Activated naive CD8-positive, alpha-beta T cell treated with anti-CD3 and anti-CD28 coated beads, Interleukin-2, amount 10 ng/mL, durations not matched to agents 7 days and 5 days (primary cell): ENCODE data around the gene GAL3ST1. TPM values are rescaled to one million over a fixed set of nuclear protein-coding genes. Genes with fewer than 3 reads are reported as not detected.

Experiments
- ATAC-seq: fragments of 150-1000 bp; cut with Tn5 transposase; one replicate; pipeline ENCODE4 v1.10.0; 2021; ENCODE audit warnings: low read depth, moderate library complexity
- POLR2A ChIA-PET: fragments of 350-600 bp; sonication (Branson Sonifier 250); formaldehyde crosslinking; loops from one replicate; lab custom pipeline; 2021; ENCODE audit warnings: antibody characterized with exemption; lab: Charles Lee
- DNase-seq: peaks from one replicate; pipeline ENCODE4 v3.0.0; 2021
- H3K27ac Mint-ChIP-seq: one replicate; pipeline ENCODE4 v1.8.0; 2022; ENCODE audit warnings: mild to moderate bottlenecking, mixed read lengths
- H3K27me3 Mint-ChIP-seq: one replicate; pipeline ENCODE4 v1.8.0; 2022; ENCODE audit warnings: mild to moderate bottlenecking, moderate library complexity, mixed read lengths
- H3K36me3 Mint-ChIP-seq: one replicate; pipeline ENCODE4 v1.8.0; 2021; ENCODE audit warnings: mild to moderate bottlenecking, mixed read lengths
- H3K4me1 Mint-ChIP-seq: one replicate; pipeline ENCODE4 v1.8.0; 2021; ENCODE audit warnings: mixed read lengths
- H3K4me3 Mint-ChIP-seq: one replicate; pipeline ENCODE4 v1.8.0; 2022; ENCODE audit warnings: mild to moderate bottlenecking, moderate library complexity, mixed read lengths
- H3K9me3 Mint-ChIP-seq: one replicate; pipeline ENCODE4 v1.8.0; 2021; ENCODE audit warnings: mixed read lengths
- total RNA-seq, 2 experiments: library from RNA; stranded (reverse); gene quantifications; one replicate each; pipeline ENCODE4 v1.2.3, GENCODE V29; 2021

The GAL3ST1 gene
- total RNA-seq, 2 experiments from 2014 or later = 0.44 to 0.68 TPM

DNA sequence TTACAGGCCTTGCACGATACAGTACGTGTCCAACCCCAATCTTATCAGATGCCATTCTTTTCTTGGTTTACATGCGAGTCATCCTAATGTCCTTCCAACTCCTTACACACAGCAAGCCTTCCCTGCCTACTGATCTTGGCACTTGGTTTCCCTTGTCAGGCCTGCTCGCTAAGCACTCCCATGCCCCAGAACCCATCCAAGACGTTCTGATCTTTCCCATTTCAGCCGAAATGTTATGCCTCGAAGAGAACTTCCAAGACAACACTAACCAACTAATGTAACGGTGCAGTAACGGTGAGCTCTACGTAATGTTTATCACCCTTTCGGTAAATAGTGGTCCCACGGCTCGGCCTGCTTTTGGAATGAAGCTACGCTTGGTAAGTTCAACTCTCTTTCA, 16.7 kb upstream of the GAL3ST1 start:
- Mint-ChIP-seq H3K9me3 (no peaks in the 10 kb centered on the region), H3K36me3 (peaks cover 5% of the 10 kb centered on the region), H3K4me1 (peaks cover 2% of the 10 kb centered on the region), H3K27ac (no peak overlapping the region), H3K27me3 (peaks cover 11% of the 10 kb centered on the region), H3K4me3 (no peak overlapping the region)
- ATAC-seq = no peak
- no peak for DNase-seq
- POLR2A ChIA-PET = interaction anchor here (1.4 to 1.6 kb wide), 2 partner anchors 17 to 167 kb away, joined by 4 to 8 read pairs; no protein-coding TSS in a partner anchor

GRCh38 chr22:30586414-30586813, 11.9 kb upstream of the GAL3ST1 start:
- Mint-ChIP-seq H3K36me3 (peaks cover 6% of the 10 kb centered on the region), H3K9me3 (no peaks in the 10 kb centered on the region), H3K4me3 (no peak overlapping the region), H3K4me1 (peaks cover 2% of the 10 kb centered on the region), H3K27ac (no peak overlapping the region), H3K27me3 (no peaks in the 10 kb centered on the region)
- ATAC-seq (no peak), DNase-seq (no peak)
- POLR2A ChIA-PET = no interaction called here

DNA sequence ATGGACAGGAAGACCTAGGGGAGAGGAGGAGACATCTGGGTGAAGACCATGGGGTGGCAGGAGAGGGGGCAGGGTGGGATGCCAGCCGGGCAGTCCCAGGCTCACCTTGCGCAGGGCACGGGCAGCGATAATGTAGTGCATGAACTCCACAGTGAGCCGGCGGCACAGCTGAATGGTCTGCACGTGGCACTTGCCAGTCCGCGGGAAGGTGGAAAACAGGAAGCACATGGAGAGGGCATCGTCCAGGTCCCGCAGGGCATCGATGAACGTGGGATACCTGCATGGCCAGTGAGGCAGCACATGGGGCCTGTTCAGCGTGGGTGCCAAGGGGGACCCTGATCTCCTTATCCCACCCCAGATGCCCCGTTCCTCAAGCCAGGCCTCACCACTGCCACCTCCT, 10.0 kb upstream of the GAL3ST1 start:
- peaks cover 12% of the 10 kb centered on the region for H3K36me3 Mint-ChIP-seq
- H3K9me3 Mint-ChIP-seq = no peaks in the 10 kb centered on the region
- DNase-seq (no peak), ATAC-seq (no peak)
- H3K27me3 Mint-ChIP-seq = no peaks in the 10 kb centered on the region
- POLR2A ChIA-PET = no interaction called here
- no peak overlapping the region for H3K27ac Mint-ChIP-seq
- no peak overlapping the region for H3K4me3 Mint-ChIP-seq
- no peaks in the 10 kb centered on the region for H3K4me1 Mint-ChIP-seq

DNA sequence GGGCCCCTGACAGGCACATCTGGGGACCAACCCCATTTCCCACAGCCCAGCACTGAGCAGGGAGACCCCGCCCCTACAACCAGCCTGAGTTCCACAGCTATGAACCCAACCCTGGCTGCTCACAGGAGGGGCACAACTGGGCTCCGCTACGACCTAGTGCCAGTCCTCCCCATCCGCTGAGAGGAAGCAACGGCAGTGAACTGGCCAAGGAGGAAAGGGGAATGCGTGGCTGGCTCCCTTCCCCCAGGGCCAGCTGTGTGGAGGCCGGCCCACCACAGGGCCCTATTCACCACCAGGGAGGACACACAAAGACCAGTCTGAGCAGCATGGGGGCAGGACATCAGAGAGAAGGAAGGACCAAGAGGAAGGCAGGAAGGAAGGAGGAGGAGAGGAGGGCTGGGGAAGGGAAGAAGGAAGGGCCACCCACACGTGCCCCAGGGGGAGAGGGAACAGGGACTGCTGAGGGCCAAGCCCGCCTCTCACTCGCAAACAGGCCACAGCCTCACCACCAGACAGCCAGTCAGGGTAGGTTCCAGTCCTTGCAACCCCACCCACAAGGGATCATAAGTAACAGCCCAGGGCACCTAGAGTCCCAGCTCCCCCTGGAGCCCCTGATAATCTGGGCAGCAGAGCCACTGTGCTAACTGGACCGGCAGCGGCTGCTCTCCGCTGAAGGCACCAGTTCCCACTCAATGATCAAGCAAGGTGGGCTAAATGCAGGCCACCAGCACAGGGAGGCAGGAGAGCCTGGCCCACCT, 8.5 kb upstream of the GAL3ST1 start:
- H3K27me3 Mint-ChIP-seq = no peaks in the 10 kb centered on the region
- no peak for DNase-seq
- no peaks in the 10 kb centered on the region for H3K4me1 Mint-ChIP-seq
- peaks cover 12% of the 10 kb centered on the region for H3K36me3 Mint-ChIP-seq
- no peaks in the 10 kb centered on the region for H3K9me3 Mint-ChIP-seq
- no peak for ATAC-seq
- no peak overlapping the region for H3K27ac Mint-ChIP-seq
- POLR2A ChIA-PET = no interaction called here
- no peak overlapping the region for H3K4me3 Mint-ChIP-seq

GRCh38 chr22:30582051-30582450, 7.6 kb upstream of the GAL3ST1 start:
- no peak for ATAC-seq
- no peaks in the 10 kb centered on the region for H3K4me1 Mint-ChIP-seq
- H3K27ac Mint-ChIP-seq = no peak overlapping the region
- no peaks in the 10 kb centered on the region for H3K9me3 Mint-ChIP-seq
- POLR2A ChIA-PET = no interaction called here
- no peaks in the 10 kb centered on the region for H3K27me3 Mint-ChIP-seq
- H3K4me3 Mint-ChIP-seq = no peak overlapping the region
- DNase-seq = no peak
- peaks cover 8% of the 10 kb centered on the region for H3K36me3 Mint-ChIP-seq

GRCh38 chr22:30580896-30581295, 6.4 kb upstream of the GAL3ST1 start:
- H3K27ac Mint-ChIP-seq = no peak overlapping the region
- POLR2A ChIA-PET = no interaction called here
- H3K27me3 Mint-ChIP-seq = no peaks in the 10 kb centered on the region
- ATAC-seq (no peak), DNase-seq (no peak)
- no peaks in the 10 kb centered on the region for H3K9me3 Mint-ChIP-seq
- peaks cover 3% of the 10 kb centered on the region for H3K4me1 Mint-ChIP-seq
- no peak overlapping the region for H3K4me3 Mint-ChIP-seq
- H3K36me3 Mint-ChIP-seq = peaks cover 12% of the 10 kb centered on the region

GRCh38 chr22:30578481-30578880, 4.0 kb upstream of the GAL3ST1 start:
- no peak for ATAC-seq
- Mint-ChIP-seq H3K36me3 (peaks cover 15% of the 10 kb centered on the region), H3K27ac (no peak overlapping the region), H3K9me3 (no peaks in the 10 kb centered on the region), H3K4me1 (peaks cover 3% of the 10 kb centered on the region), H3K27me3 (peaks cover 6% of the 10 kb centered on the region), H3K4me3 (no peak overlapping the region)
- POLR2A ChIA-PET = no interaction called here
- no peak for DNase-seq

DNA sequence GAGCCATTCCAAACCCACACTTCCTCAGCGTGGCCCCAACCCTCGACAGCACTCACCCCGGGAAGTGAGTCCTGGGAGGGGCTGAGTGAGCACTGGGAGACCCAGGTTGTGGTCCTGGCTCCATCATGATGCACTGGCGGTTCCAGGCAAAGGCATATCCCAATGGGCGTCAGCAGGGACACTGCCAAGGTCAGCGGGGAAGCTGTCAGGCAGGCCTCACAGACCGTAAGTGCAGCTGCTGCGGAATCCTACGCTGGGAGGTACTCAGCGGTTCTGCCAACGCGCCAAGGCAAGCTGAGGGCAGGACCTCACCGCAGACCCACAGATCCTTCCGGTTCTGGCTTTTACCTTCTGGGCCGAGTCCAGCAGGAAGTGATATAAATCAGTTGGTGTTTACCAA, 1.4 kb upstream of the GAL3ST1 start:
- DNase-seq (no peak), ATAC-seq (no peak)
- Mint-ChIP-seq H3K4me1 (peaks cover 3% of the 10 kb centered on the region), H3K4me3 (no peak overlapping the region), H3K9me3 (no peaks in the 10 kb centered on the region), H3K27ac (no peak overlapping the region), H3K36me3 (peaks cover 12% of the 10 kb centered on the region), H3K27me3 (peaks cover 9% of the 10 kb centered on the region)
- POLR2A ChIA-PET = no interaction called here

DNA sequence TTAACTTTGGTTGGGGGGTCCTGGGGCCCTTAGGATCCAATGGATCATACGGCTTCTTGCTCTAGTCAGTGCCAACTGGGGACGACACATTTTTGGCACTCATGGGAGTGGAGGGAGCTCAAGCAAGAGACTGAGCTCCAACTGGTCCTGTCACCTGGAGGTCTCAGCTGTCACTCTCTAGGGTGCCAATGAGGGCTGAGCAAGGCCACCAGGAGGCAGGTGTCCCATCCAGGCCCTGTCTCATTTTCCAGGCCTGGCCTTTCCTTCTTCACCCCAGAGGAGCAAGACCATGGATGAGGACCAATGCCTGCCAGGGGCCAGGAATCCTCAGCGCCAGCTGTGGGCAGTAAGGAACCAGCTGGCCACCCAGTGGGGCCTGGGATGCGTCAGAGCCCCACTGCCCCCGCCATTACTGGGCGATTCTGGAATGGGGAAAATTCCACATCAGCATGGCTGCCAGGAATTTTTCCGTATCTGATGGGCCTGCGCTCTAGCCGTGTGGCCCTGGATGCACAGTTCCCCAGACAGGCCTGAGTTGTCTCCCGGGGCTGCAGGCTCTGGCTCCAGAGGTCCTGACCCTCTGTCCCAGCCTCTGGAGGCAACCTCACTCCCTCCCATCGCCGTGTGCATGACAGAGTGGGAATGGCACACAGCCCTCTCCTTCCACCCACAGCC, 669 bp upstream of the GAL3ST1 start:
- DNase-seq (no peak), ATAC-seq (no peak)
- no peak overlapping the region for H3K27ac Mint-ChIP-seq
- no peaks in the 10 kb centered on the region for H3K9me3 Mint-ChIP-seq
- POLR2A ChIA-PET = no interaction called here
- peaks cover 9% of the 10 kb centered on the region for H3K27me3 Mint-ChIP-seq
- H3K4me3 Mint-ChIP-seq = no peak overlapping the region
- H3K36me3 Mint-ChIP-seq = peaks cover 10% of the 10 kb centered on the region
- H3K4me1 Mint-ChIP-seq = peaks cover 3% of the 10 kb centered on the region

GRCh38 chr22:30573594-30574094, 821 bp downstream of the GAL3ST1 start:
- H3K36me3 Mint-ChIP-seq = peaks cover 8% of the 10 kb centered on the region
- H3K4me1 Mint-ChIP-seq = peaks cover 3% of the 10 kb centered on the region
- no peak overlapping the region for H3K4me3 Mint-ChIP-seq
- H3K9me3 Mint-ChIP-seq = no peaks in the 10 kb centered on the region
- H3K27ac Mint-ChIP-seq = no peak overlapping the region
- H3K27me3 Mint-ChIP-seq = peaks cover 9% of the 10 kb centered on the region
- no peak for ATAC-seq
- POLR2A ChIA-PET = no interaction called here
- DNase-seq = no peak

DNA sequence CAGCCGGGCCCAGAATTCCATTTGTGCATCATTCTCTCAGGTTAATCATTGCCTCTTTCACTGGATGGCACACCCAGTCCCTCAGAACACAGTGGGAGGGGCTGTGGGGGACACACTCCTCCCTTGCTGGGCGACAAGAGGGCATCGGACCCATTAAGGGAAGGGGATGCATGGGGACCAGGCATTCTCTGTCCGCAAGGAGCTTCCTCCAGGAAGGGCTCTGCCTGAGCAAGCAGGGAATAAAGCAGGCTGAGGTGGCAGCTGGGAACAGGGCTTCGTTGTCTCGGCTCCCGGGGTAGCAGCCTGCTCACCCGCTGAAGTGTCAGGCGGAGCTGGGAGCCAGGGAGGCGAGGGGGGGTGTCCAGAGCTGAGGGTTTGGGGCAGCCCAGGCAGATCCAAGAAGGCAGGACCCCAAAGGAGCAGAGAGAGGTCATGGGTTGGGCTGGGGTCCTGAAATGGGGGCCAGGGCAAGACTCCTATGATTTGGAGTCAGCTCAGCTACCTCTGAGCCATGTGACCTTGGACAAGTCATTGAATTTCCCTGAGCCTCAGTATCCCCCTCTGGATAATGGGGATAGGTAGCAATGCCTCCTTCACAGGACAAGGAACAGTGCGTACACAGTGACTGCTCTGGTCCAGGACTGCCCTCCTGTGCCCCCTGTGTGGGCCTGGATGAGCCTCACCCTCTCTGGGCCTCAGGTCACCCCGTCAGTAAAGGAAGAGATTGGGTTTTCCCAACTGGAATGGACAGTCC, 1.4 kb downstream of the GAL3ST1 start:
- peaks cover 3% of the 10 kb centered on the region for H3K4me1 Mint-ChIP-seq
- no peak for DNase-seq
- no peaks in the 10 kb centered on the region for H3K9me3 Mint-ChIP-seq
- POLR2A ChIA-PET = interaction anchor here (0.6 kb wide), 1 partner anchor 73 kb away, joined by 4 read pairs; no protein-coding TSS in a partner anchor
- H3K27me3 Mint-ChIP-seq = peaks cover 9% of the 10 kb centered on the region
- no peak overlapping the region for H3K4me3 Mint-ChIP-seq
- H3K27ac Mint-ChIP-seq = no peak overlapping the region
- peaks cover 8% of the 10 kb centered on the region for H3K36me3 Mint-ChIP-seq
- no peak for ATAC-seq

DNA sequence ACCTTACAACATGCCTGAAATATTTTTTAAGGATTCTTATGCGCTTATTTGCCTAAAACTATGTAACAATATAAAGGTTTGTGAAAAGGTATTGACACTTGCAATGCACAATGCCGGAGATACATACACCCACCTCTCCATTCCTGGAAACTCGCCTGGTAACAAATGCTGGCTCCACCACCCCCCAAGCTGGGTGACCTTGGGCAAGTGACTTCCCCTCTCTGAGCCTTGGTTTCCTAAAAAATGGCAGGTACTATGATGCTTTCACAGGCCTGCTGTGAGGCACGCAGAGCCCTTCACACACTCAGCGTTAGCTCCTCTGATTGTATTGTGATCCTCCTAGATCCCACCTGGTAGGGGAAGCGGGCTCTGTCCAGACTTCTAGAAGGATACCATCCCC, 2.3 kb downstream of the GAL3ST1 start:
- Mint-ChIP-seq H3K27ac (no peak overlapping the region), H3K4me3 (no peak overlapping the region), H3K36me3 (peaks cover 8% of the 10 kb centered on the region), H3K9me3 (no peaks in the 10 kb centered on the region), H3K27me3 (peaks cover 9% of the 10 kb centered on the region), H3K4me1 (peaks cover 3% of the 10 kb centered on the region)
- POLR2A ChIA-PET = no interaction called here
- DNase-seq = no peak
- ATAC-seq = no peak

- Mint-ChIP-seq H3K4me3 (no peak overlapping the region), H3K27me3 (peaks cover 13% of the 10 kb centered on the region), H3K36me3 (no peaks in the 10 kb centered on the region), H3K4me1 (no peaks in the 10 kb centered on the region), H3K9me3 (no peaks in the 10 kb centered on the region), H3K27ac (no peak overlapping the region)
- no peak for DNase-seq
- ATAC-seq = no peak
- POLR2A ChIA-PET = interaction anchor here (0.6 kb wide), 1 partner anchor 142 kb away, joined by 3 read pairs; no protein-coding TSS in a partner anchor
Measured at GRCh38 chr22:30569674-30570202, 4.7 kb downstream of the GAL3ST1 start.
